ENCODE measurements around the gene PRRG1. TPM values are rescaled to one million over a fixed set of nuclear protein-coding genes. Genes with fewer than 3 reads are reported as not detected.
"Not testable (repeated sequence)": the region's sequence is repeated elsewhere in the genome, so short reads cannot be mapped to it uniquely, and the experiment has no call there.

Gene PRRG1
- total RNA-seq, 2 donors from 2014 or later: not detected

DNA sequence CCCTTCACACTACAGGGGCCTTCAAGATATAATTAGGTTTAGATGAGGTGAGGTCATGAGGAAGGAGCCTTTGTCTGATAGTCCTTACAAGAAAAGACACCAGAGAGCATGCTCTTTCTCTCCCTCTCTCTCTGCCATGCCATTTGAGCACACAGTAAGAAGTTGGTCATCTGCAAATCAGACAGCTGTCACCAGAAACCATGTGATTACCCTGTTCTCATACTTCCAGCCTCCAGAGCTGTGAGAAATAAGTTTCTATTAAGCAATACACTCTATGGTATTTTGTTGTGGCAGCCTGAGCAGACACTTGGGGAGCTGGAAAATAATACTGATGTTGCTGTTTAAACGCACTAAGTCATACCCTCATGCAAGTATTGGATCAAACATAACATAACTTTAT is 148.0 kb downstream of the PRRG1 start:
- not testable (repeated sequence) for H3K27me3 Mint-ChIP-seq; H3K4me1 Mint-ChIP-seq; H3K4me3 Mint-ChIP-seq; DNase-seq; H3K27ac Mint-ChIP-seq; H3K36me3 Mint-ChIP-seq (ENCODE audit: low read depth); H3K9me3 ChIP-seq (ENCODE audit: control insufficient read depth, low read length, poor library complexity, severe bottlenecking); ATAC-seq

GRCh38 chrX:37498323-37498722 is 149.2 kb downstream of the PRRG1 start:
- H3K27me3 Mint-ChIP-seq; H3K27ac Mint-ChIP-seq; ATAC-seq; H3K4me1 Mint-ChIP-seq; H3K9me3 ChIP-seq (ENCODE audit: control insufficient read depth, low read length, poor library complexity, severe bottlenecking); H3K36me3 Mint-ChIP-seq (ENCODE audit: low read depth); H3K4me3 Mint-ChIP-seq; DNase-seq: not testable (repeated sequence)

DNA sequence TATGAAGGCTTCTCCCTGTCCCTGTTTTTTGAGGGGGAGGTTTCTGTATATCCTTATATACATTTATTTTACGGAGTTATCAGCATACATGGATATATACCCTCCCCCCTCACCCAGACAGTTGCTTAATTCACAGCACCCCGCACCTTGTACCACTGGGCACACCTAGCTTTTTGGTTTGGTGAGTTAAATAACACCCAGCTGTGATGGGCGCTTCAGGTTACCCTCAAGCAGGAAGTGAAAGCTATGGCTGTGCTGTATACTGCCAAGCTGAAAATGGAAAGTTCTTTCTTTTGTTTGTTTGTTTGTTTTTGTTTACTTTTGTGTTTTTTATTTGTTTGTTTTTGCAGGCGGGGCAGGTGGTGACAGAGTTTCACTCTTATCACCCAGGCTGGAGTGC is 150.5 kb downstream of the PRRG1 start:
- not testable (repeated sequence) for ATAC-seq, H3K27ac Mint-ChIP-seq

GRCh38 chrX:37504991-37505390 is 155.8 kb downstream of the PRRG1 start:
- H3K27me3 Mint-ChIP-seq: no peaks in the 10 kb centered on the region
- H3K9me3 ChIP-seq (ENCODE audit: control insufficient read depth, low read length, poor library complexity, severe bottlenecking): no peaks in the 10 kb centered on the region
- H3K4me1 Mint-ChIP-seq: no peaks in the 10 kb centered on the region
- no peaks in the 10 kb centered on the region for H3K36me3 Mint-ChIP-seq (ENCODE audit: low read depth)
- H3K27ac Mint-ChIP-seq: no peak overlapping the region
- H3K4me3 Mint-ChIP-seq: no peak overlapping the region
- DNase-seq (no peak), ATAC-seq (no peak)

More for the DNA sequence above, 150.5 kb downstream of the PRRG1 start:
- not testable (repeated sequence) for H3K4me1 Mint-ChIP-seq; DNase-seq; H3K36me3 Mint-ChIP-seq (ENCODE audit: low read depth); H3K9me3 ChIP-seq (ENCODE audit: control insufficient read depth, low read length, poor library complexity, severe bottlenecking); H3K27me3 Mint-ChIP-seq; H3K4me3 Mint-ChIP-seq

Other genes with a start within 250 kb of the PRRG1 start
- gene LANCL3, start 222.3 kb downstream of the PRRG1 start, total RNA-seq: 1 to 10 TPM in 1 of 2 donors, under 1 TPM in 1; 0.45 to 3.9 TPM

Data from T-helper 17 cell (primary cell).